H9 (cell line): Measurements from ENCODE around the gene SERPINH1. TPM values are rescaled to one million over a fixed set of nuclear protein-coding genes. Genes with fewer than 3 reads are reported as not detected.

Source experiments
- DNase-seq: peaks from one replicate; pipeline ENCODE4 v3.0.0-alpha.2; 2017
- H2AFZ ChIP-seq: one replicate; pipeline ENCODE4 v1.6.1; 2013; ENCODE audit warnings: mild to moderate bottlenecking, low read length, control low read depth, moderate library complexity
- H2AK5ac ChIP-seq: 2 replicates; pipeline ENCODE4 v1.6.1; 2013; ENCODE audit warnings: low read length, control low read depth, mixed read lengths; ENCODE audit not compliant: insufficient read length
- H2BK120ac ChIP-seq: one replicate; pipeline ENCODE4 v1.6.1; 2013; ENCODE audit warnings: low read depth, mild to moderate bottlenecking, low read length, control low read depth, inconsistent platforms; ENCODE audit not compliant: poor library complexity, severe bottlenecking
- H2BK12ac ChIP-seq: 2 replicates; pipeline ENCODE4 v1.6.1; 2013; ENCODE audit warnings: low read length, control low read depth, mixed read lengths, low read depth; ENCODE audit not compliant: insufficient read length
- H2BK15ac ChIP-seq: 2 replicates; pipeline ENCODE4 v1.6.1; 2013; ENCODE audit warnings: low read depth, low read length, control low read depth
- H2BK20ac ChIP-seq: one replicate; pipeline ENCODE4 v1.6.1; 2013; ENCODE audit warnings: low read depth, mild to moderate bottlenecking, low read length, control low read depth, inconsistent platforms; ENCODE audit not compliant: poor library complexity, severe bottlenecking
- H2BK5ac ChIP-seq: 2 replicates; pipeline ENCODE4 v1.6.1; 2013; ENCODE audit warnings: low read length, control low read depth, mixed read lengths; ENCODE audit not compliant: insufficient read length
- H3K14ac ChIP-seq: 2 replicates; pipeline ENCODE4 v1.6.1; 2013; ENCODE audit warnings: low read length, control low read depth; ENCODE audit not compliant: insufficient read depth
- H3K18ac ChIP-seq: 2 replicates; pipeline ENCODE4 v1.6.1; 2013; ENCODE audit warnings: low read depth, mild to moderate bottlenecking, mixed read lengths, low read length, control low read depth; ENCODE audit not compliant: insufficient read length
- H3K23ac ChIP-seq: 2 replicates; pipeline ENCODE4 v1.6.1; 2013; ENCODE audit warnings: low read length, control low read depth, mixed read lengths, low read depth; ENCODE audit not compliant: insufficient read length
- H3K23me2 ChIP-seq: 2 replicates; pipeline ENCODE4 v1.6.1; 2013; ENCODE audit warnings: low read depth, mild to moderate bottlenecking, mixed read lengths, low read length, control low read depth; ENCODE audit not compliant: insufficient read length, poor library complexity, severe bottlenecking
- H3K27ac ChIP-seq: 2 replicates; pipeline ENCODE4 v1.5.1; 2013; ENCODE audit warnings: low read length, control low read depth, mixed read lengths, low read depth; ENCODE audit not compliant: insufficient read length
- H3K27me3 ChIP-seq: 2 replicates; pipeline ENCODE4 v1.6.1; 2013; ENCODE audit warnings: low read length, control low read depth, inconsistent platforms; ENCODE audit not compliant: insufficient read depth
- H3K4ac ChIP-seq: 2 replicates; pipeline ENCODE4 v1.6.1; 2013; ENCODE audit warnings: low read depth, mild to moderate bottlenecking, control low read depth, inconsistent platforms, low read length, moderate library complexity
- H3K4me1 ChIP-seq: 2 replicates; pipeline ENCODE4 v1.6.1; 2013; ENCODE audit warnings: low read length, control low read depth, inconsistent platforms; ENCODE audit not compliant: insufficient read depth
- H3K4me2 ChIP-seq: 2 replicates; pipeline ENCODE4 v1.6.1; 2013; ENCODE audit warnings: low read length, control low read depth, mixed read lengths; ENCODE audit not compliant: insufficient read length, insufficient read depth
- H3K56ac ChIP-seq: 2 replicates; pipeline ENCODE4 v1.6.1; 2013; ENCODE audit warnings: low read depth, mild to moderate bottlenecking, mixed read lengths, low read length, control low read depth; ENCODE audit not compliant: insufficient read length
- H3K79me1 ChIP-seq: 2 replicates; pipeline ENCODE4 v1.6.1; 2013; ENCODE audit warnings: low read depth, mild to moderate bottlenecking, moderate library complexity, low read length, control low read depth, inconsistent platforms; ENCODE audit not compliant: insufficient read depth, poor library complexity, severe bottlenecking
- H3K79me2 ChIP-seq: 2 replicates; pipeline ENCODE4 v1.6.1; 2013; ENCODE audit warnings: low read length, control low read depth, inconsistent platforms; ENCODE audit not compliant: insufficient read depth
- H3K9ac ChIP-seq: 2 replicates; pipeline ENCODE4 v1.6.1; 2013; ENCODE audit warnings: low read length, control low read depth, mixed read lengths; ENCODE audit not compliant: insufficient read length; ENCODE audit errors: extremely low read depth
- H3K9me3 ChIP-seq: one replicate; pipeline ENCODE4 v1.6.1; 2013; ENCODE audit warnings: low read depth, low read length, inconsistent platforms; ENCODE audit not compliant: control insufficient read depth
- H3T11ph ChIP-seq: one replicate; pipeline ENCODE4 v1.6.1; 2013; ENCODE audit warnings: mild to moderate bottlenecking, low read length, control low read depth, inconsistent platforms
- H4K20me1 ChIP-seq: one replicate; pipeline ENCODE4 v1.6.1; 2013; ENCODE audit not compliant: control insufficient read depth, insufficient read length, insufficient read depth
- H4K5ac ChIP-seq: 2 replicates; pipeline ENCODE4 v1.6.1; 2013; ENCODE audit warnings: low read depth, mild to moderate bottlenecking, mixed read lengths, low read length, control low read depth; ENCODE audit not compliant: insufficient read length
- H4K8ac ChIP-seq: replicated peaks from 2 replicates; pipeline ENCODE4 v1.6.1; 2013; ENCODE audit warnings: low read length, control low read depth, mixed read lengths, low read depth; ENCODE audit not compliant: insufficient read length
- H4K91ac ChIP-seq: 2 replicates; pipeline ENCODE4 v1.6.1; 2013; ENCODE audit warnings: low read depth, mild to moderate bottlenecking, moderate library complexity, mixed read lengths, low read length, control low read depth; ENCODE audit not compliant: insufficient read length
- H3K27ac Mint-ChIP-seq, 3 experiments: 2 replicates in 2 of 3; 3 replicates in 1 of 3; pipeline ENCODE4 v1.8.0; 2020 to 2021; ENCODE audit warnings: mixed read lengths in 3 of 3, mild to moderate bottlenecking in 1 of 3, moderate library complexity in 1 of 3
- H3K27me3 Mint-ChIP-seq: 2 replicates; pipeline ENCODE4 v1.8.0; 2021; ENCODE audit warnings: low read depth, mild to moderate bottlenecking, moderate library complexity, mixed read lengths
- H3K36me3 Mint-ChIP-seq, 3 experiments: 2 replicates in 2 of 3; 3 replicates in 1 of 3; pipeline ENCODE4 v1.8.0; 2020 to 2021; ENCODE audit warnings: low read depth in 3 of 3, mixed read lengths in 3 of 3; ENCODE audit not compliant: insufficient read depth in 1 of 3
- H3K4me1 Mint-ChIP-seq, 2 experiments: 2 replicates each; pipeline ENCODE4 v1.8.0; 2020; ENCODE audit warnings: mixed read lengths in 2 of 2
- H3K4me3 Mint-ChIP-seq, 2 experiments: 2 replicates in 1 of 2; 3 replicates in 1 of 2; pipeline ENCODE4 v1.8.0; 2020 to 2021; ENCODE audit warnings: mild to moderate bottlenecking in 2 of 2, mixed read lengths in 2 of 2, moderate library complexity in 1 of 2
- H3K9me3 Mint-ChIP-seq, 2 experiments: 2 replicates in 1 of 2; 3 replicates in 1 of 2; pipeline ENCODE4 v1.8.0; 2020; ENCODE audit warnings: mild to moderate bottlenecking in 2 of 2, mixed read lengths in 2 of 2, moderate library complexity in 1 of 2
- WGBS: extraction: QIAGEN DNeasy Blood & Tissue Kit; methylation state at CpG from one replicate; pipeline ENCODE4 v1.1.7; 2013; ENCODE audit warnings: missing lambda C conversion rate, low lambda C conversion rate, mixed read lengths; ENCODE audit not compliant: insufficient read length; ENCODE audit errors: extremely low coverage; 5-methylcytosine and 5-hydroxymethylcytosine counted together
- total RNA-seq: library from RNA; stranded (reverse); gene quantifications from 2 replicates; pipeline ENCODE4 v1.2.1, GENCODE V29; 2021
- TF ChIP-seq, protein P1 (sequence below): fragments of 200-600 bp; sonication (generic); conservative IDR thresholded peaks from 3 replicates; pipeline ENCODE4 v1.8.0; 2021; ENCODE audit warnings: antibody characterized with exemption, mild to moderate bottlenecking

SERPINH1 gene
- total RNA-seq, 1 experiment from 2014 or later = 253 TPM

DNA sequence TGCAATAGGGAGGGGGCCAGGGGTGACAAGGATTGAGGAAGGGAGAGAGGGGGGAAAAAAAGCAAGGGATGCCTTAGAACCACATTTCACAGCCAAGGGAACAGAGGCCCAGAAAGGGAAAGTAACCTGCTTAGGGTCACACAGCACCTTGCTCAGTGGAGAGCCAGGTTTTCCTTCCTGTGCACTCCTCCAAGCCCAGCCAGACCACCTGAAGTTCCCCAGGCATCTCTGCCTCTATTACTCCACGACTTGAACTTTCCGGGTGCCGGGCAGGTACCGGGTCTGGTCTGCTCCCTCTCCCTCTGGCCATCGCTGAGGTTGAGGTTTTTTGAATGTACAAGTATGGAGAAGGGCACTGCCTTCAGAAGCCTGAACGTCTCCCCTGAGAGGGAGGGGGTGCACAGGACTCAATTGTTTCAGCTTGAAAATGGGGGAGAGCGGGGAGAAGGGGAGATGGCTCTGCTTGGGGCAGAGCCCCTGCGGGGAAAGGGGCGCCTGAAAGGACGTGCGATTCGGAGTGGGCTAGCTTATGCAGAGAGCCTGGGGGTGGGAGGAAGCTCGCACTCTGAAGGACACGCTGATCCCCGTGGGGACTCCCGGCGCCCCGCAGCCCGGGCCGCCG, 516 bp upstream of the SERPINH1 start:
- Histone ChIP-seq H3K79me1 (peaks cover 3% of the 10 kb centered on the region), H4K91ac (no peak overlapping the region), H3K27ac (no peak overlapping the region), H2BK120ac (no peak overlapping the region), H3K4me2 (peak overlapping the region; percentile 85), H3K23me2 (peaks cover 19% of the 10 kb centered on the region), H2BK12ac (no peak overlapping the region), H3K18ac (no peak overlapping the region), H3K9me3 (no peaks in the 10 kb centered on the region), H4K8ac (no peak overlapping the region), H3K56ac (no peak overlapping the region), H3K27me3 (no peaks in the 10 kb centered on the region), H3T11ph (no peak overlapping the region), H2AK5ac (no peak overlapping the region), H3K4me1 (peaks cover 14% of the 10 kb centered on the region), H2BK5ac (no peak overlapping the region), H2BK20ac (no peak overlapping the region), H2AFZ (no peak overlapping the region), H3K79me2 (peaks cover 31% of the 10 kb centered on the region; the same call in 1 of the 2 replicates), H3K9ac (peak overlapping the region; percentile 20), H3K14ac (peak overlapping the region; percentile 77; the same call in 1 of the 2 replicates), H4K5ac (no peak overlapping the region), H2BK15ac (no peak overlapping the region), H3K4ac (no peak overlapping the region), H3K23ac (no peak overlapping the region), H4K20me1 (no peaks in the 10 kb centered on the region)
- Mint-ChIP-seq H3K27me3 (peaks cover 1% of the 10 kb centered on the region; the same call in 1 of the 2 replicates), H3K9me3 (no peaks in the 10 kb centered on the region; a peak in 1 of 5 replicates), H3K4me3 (peak overlapping the region; percentile 96), H3K27ac (peak overlapping the region; percentile 92 to 99 (median 99)), H3K4me1 (peaks cover 43 to 75% of the 10 kb centered on the region in 2 experiments), H3K36me3 (peaks cover 7 to 23% (median 14%) of the 10 kb centered on the region in 3 experiments)
- DNase-seq = peak; percentile 35
- no CpG with 5 or more reads among the region's 21 CpGs for WGBS
- TF ChIP-seq, protein P1, sequence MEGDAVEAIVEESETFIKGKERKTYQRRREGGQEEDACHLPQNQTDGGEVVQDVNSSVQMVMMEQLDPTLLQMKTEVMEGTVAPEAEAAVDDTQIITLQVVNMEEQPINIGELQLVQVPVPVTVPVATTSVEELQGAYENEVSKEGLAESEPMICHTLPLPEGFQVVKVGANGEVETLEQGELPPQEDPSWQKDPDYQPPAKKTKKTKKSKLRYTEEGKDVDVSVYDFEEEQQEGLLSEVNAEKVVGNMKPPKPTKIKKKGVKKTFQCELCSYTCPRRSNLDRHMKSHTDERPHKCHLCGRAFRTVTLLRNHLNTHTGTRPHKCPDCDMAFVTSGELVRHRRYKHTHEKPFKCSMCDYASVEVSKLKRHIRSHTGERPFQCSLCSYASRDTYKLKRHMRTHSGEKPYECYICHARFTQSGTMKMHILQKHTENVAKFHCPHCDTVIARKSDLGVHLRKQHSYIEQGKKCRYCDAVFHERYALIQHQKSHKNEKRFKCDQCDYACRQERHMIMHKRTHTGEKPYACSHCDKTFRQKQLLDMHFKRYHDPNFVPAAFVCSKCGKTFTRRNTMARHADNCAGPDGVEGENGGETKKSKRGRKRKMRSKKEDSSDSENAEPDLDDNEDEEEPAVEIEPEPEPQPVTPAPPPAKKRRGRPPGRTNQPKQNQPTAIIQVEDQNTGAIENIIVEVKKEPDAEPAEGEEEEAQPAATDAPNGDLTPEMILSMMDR = no peak
